ENCODE results near the gene NUP188. TPM values are rescaled to one million over a fixed set of nuclear protein-coding genes. Genes with fewer than 3 reads are reported as not detected.

Gene NUP188
- total and polyA plus RNA-seq, 10 donors, result 11.0 to 72.5 (median 49.7) TPM

DNA sequence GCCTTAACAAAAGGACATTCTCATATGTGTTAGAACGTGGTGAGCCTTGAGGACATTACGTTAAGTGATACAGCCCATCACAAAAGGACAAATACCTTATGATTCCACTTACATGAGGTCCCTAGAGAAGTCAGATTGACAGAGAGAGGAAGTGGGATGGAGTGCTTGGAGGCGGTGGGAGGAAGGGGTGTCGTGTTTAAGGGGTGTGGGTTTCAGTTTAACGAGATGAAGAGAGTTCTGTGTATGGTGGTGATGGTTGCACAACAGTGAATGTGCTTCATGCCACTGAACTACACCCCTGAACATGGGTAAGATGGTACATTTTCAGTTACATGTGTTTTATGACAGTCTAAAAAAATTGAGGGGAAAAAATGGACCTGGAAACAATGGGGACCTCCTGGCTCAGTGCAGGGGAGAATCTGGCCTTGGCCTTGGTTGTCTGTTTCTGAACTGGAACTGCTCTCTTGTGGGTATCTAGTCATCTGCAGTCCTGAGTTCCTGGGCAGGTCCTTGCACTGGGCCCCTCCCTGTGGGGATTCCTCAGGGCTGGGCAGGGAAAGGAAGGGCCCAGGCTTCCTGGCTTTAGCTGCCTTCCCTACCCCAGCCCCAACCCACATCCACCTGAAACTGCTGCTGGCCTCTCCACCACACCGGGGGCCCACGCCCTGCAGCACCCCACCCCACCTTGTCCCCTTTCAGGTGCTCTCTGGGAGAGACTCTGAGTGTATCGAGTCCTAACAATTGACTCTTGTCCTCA lies 47.8 kb upstream of the NUP188 start:
- 18 to 31% (median 23%) methylated on average over 8 of the region's 8 CpGs for WGBS, 5 donors

GRCh38 chr9:128901379-128901778 lies 46.1 kb upstream of the NUP188 start:
- Histone ChIP-seq H3K4me3 (no peak overlapping the region), H3K27me3 (replicated peaks in 1 of 7) (no peaks in the 10 kb centered on the region), H3K4me1 (peaks cover 37 to 90% (median 55%) of the 10 kb centered on the region in 6 donors), H3K27ac (peak overlapping the region; percentile 74 to 93 (median 86)), H3K9me3 (no peaks in the 10 kb centered on the region), H3K36me3 (peaks cover 0 to 37% (median 9%) of the 10 kb centered on the region in 6 donors)
- 75 to 90% (median 83%) methylated on average over 5 to 7 of the region's 7 CpGs for WGBS, 5 donors
- TF ChIP-seq POLR2A (IDR thresholded peaks at IDR 0.05) (no peak), CTCF (IDR thresholded peaks at IDR 0.05 in 8 of 11, conservative IDR thresholded peaks at IDR 0.05 in 3 of 11) (no peak), POLR2AphosphoS5 (IDR thresholded peaks at IDR 0.05) (no peak)
- no peak for DNase-seq
- intact Hi-C loops (cut with DNase I; ENCODE audit: low total_unique reads), result no loop called here

More for the DNA sequence above, 47.8 kb upstream of the NUP188 start:
- DNase-seq, result no peak
- H3K4me1 ChIP-seq, result peaks cover 41 to 99% (median 63%) of the 10 kb centered on the region in 6 donors
- intact Hi-C loops (cut with DNase I; ENCODE audit: low total_unique reads), result no loop called here
- TF ChIP-seq CTCF (IDR thresholded peaks at IDR 0.05 in 8 of 11, conservative IDR thresholded peaks at IDR 0.05 in 3 of 11) (no peak), POLR2AphosphoS5 (IDR thresholded peaks at IDR 0.05) (peak in 2 of 3 donors; percentile 42 to 46), POLR2A (IDR thresholded peaks at IDR 0.05) (no peak)
- H3K27me3 ChIP-seq (replicated peaks in 1 of 7), result no peaks in the 10 kb centered on the region
- peak overlapping the region; percentile 4 to 93 (median 78) for H3K27ac ChIP-seq
- no peaks in the 10 kb centered on the region for H3K9me3 ChIP-seq
- H3K36me3 ChIP-seq, result peaks cover 0 to 53% (median 20%) of the 10 kb centered on the region in 6 donors
- H3K4me3 ChIP-seq, result no peak overlapping the region

DNA sequence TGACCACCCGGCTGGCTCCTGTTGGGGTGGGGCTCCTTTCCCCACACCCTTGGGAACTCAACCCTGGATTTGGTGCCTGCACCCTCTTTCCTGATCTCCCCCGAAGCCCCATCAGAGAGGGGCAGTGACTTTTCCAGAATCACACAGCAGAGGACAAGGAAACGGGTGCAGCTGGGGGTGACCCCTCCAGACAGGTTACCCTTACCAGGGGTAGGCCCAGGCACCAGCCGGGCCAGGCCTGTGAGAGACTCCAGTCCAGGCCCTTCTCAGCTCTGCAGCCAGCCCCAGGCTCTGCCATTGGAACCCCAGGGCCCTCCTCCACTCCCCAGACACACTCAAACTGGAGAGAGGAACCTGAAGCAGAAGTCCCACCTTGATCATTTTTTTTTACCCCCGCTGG lies 45.7 kb upstream of the NUP188 start:
- Histone ChIP-seq H3K27me3 (replicated peaks in 1 of 7) (no peaks in the 10 kb centered on the region), H3K27ac (peak overlapping the region; percentile 74 to 93 (median 86)), H3K36me3 (peaks cover 0 to 35% (median 7%) of the 10 kb centered on the region in 6 donors), H3K4me1 (peaks cover 37 to 90% (median 55%) of the 10 kb centered on the region in 6 donors), H3K4me3 (peak overlapping the region in 1 of 8 donors; percentile 42), H3K9me3 (no peaks in the 10 kb centered on the region)
- peak; percentile 80 for DNase-seq
- intact Hi-C loops (cut with DNase I; ENCODE audit: low total_unique reads), result no loop called here
- TF ChIP-seq CTCF (IDR thresholded peaks at IDR 0.05 in 8 of 11, conservative IDR thresholded peaks at IDR 0.05 in 3 of 11), result no peak
- TF ChIP-seq POLR2A (IDR thresholded peaks at IDR 0.05), result no peak
- TF ChIP-seq POLR2AphosphoS5 (IDR thresholded peaks at IDR 0.05), result no peak
- 66 to 79% (median 75%) methylated on average over 3 to 5 of the region's 5 CpGs for WGBS, 5 donors

DNA sequence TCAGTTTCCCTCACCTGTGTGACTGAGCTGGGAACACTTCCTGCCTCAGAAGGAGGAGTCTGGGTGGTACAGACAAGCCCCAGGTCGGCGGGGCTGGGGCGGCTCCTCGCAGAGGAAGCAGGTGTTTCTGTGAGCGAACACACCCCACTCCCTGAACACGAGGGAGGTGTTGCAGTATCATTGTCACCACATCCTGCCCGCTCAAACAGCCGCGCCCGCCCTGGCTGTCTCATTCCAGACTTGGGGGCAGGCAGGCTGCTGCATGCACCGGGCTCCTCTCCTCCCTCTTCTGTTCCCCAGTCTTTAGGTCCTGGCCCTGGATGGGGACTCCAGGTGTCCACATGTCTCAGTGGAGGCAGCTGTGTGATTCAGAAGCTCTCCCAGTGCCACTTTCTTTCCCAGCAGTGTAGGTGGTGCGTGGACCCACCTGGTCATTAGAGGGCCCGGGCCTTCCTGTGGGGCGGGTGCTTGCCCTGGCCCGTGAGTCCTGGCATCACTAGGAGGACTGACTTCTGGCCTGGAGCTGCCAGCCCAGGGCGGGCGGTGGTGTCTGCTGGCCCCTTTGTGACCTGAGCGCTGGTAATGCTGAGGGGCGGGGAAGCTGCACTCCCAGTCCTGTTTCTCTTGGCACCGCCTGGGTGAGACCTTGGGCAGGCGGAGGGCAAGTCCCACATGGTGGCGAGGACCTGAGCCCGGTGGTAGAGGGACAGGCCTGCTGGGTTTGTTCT lies 45.0 kb upstream of the NUP188 start:
- Histone ChIP-seq H3K27me3 (replicated peaks in 1 of 7) (no peaks in the 10 kb centered on the region), H3K4me3 (peak overlapping the region in 1 of 8 donors; percentile 42), H3K9me3 (no peaks in the 10 kb centered on the region), H3K4me1 (peaks cover 37 to 85% (median 55%) of the 10 kb centered on the region in 6 donors), H3K27ac (peak overlapping the region; percentile 74 to 93 (median 86)), H3K36me3 (peaks cover 0 to 35% (median 7%) of the 10 kb centered on the region in 6 donors)
- intact Hi-C loops (cut with DNase I; ENCODE audit: low total_unique reads), result no loop called here
- WGBS, 5 donors, result 35 to 55% (median 36%) methylated on average over 10 to 23 of the region's 23 CpGs
- TF ChIP-seq CTCF (IDR thresholded peaks at IDR 0.05 in 8 of 11, conservative IDR thresholded peaks at IDR 0.05 in 3 of 11) (no peak), POLR2AphosphoS5 (IDR thresholded peaks at IDR 0.05) (peak; percentile 88 to 90 (median 89)), POLR2A (IDR thresholded peaks at IDR 0.05) (no peak)
- DNase-seq, result peak; percentile 97
